ENCODE measurements around the gene NAALADL1. TPM values are rescaled to one million over a fixed set of nuclear protein-coding genes. Genes with fewer than 3 reads are reported as not detected.

The NAALADL1 gene
- total RNA-seq, 4 donors from 2014 or later, result 5.6 to 21.5 (median 6.8) TPM

DNA sequence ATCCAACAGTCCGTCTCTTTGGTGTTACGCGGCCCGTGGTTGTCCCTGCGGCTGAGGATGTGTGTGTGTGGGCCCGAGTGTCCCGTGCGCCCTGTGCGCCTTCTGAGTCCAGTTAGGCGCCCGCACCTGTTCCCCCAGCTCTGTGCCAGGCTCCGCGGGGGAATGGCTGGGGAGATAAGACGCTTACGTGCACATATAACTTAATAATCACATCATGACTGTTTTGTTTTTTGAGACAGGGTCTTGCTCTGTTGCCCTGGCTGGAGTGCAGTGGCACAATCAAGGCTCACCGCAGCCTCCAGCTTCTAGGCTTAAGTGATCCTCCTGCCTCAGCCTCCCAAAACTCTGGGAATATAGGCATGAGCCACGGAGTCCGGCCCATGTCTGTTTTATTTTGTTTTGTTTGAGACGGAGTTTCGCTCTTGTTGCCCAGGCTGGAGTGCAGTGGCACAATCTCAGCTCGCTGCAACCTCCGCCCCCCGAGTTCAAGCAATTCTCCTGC is 43.6 kb downstream of the NAALADL1 start:
- TF ChIP-seq POLR2A (IDR thresholded peaks at IDR 0.05), result no peak
- TF ChIP-seq, protein P1, sequence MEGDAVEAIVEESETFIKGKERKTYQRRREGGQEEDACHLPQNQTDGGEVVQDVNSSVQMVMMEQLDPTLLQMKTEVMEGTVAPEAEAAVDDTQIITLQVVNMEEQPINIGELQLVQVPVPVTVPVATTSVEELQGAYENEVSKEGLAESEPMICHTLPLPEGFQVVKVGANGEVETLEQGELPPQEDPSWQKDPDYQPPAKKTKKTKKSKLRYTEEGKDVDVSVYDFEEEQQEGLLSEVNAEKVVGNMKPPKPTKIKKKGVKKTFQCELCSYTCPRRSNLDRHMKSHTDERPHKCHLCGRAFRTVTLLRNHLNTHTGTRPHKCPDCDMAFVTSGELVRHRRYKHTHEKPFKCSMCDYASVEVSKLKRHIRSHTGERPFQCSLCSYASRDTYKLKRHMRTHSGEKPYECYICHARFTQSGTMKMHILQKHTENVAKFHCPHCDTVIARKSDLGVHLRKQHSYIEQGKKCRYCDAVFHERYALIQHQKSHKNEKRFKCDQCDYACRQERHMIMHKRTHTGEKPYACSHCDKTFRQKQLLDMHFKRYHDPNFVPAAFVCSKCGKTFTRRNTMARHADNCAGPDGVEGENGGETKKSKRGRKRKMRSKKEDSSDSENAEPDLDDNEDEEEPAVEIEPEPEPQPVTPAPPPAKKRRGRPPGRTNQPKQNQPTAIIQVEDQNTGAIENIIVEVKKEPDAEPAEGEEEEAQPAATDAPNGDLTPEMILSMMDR (IDR thresholded peaks at IDR 0.05), result no peak
- H3K27ac ChIP-seq, result peak overlapping the region; percentile 94 to 99 (median 95)
- no peaks in the 10 kb centered on the region for H3K27me3 ChIP-seq
- intact Hi-C loops (cut with DNase I), result loop anchor here (2.0 to 10.0 kb wide), 3 partner anchors 70 to 102 kb away; partner anchors contain the start of genes CDCA5, TM7SF2, ZFPL1 and ZNHIT2
- peaks cover under 1 to 8% of the 10 kb centered on the region in 2 donors for H3K36me3 ChIP-seq
- H3K4me1 ChIP-seq, result peaks cover 11 to 13% of the 10 kb centered on the region in 2 donors
- DNase-seq, result no peak
- peak overlapping the region; percentile 78 to 89 (median 87) for H3K4me3 ChIP-seq (replicated peaks in 1 of 3)
- 38 to 72% methylated on average over 10 to 21 of the region's 23 CpGs for WGBS, 2 donors
- H3K9me3 ChIP-seq, result no peaks in the 10 kb centered on the region

DNA sequence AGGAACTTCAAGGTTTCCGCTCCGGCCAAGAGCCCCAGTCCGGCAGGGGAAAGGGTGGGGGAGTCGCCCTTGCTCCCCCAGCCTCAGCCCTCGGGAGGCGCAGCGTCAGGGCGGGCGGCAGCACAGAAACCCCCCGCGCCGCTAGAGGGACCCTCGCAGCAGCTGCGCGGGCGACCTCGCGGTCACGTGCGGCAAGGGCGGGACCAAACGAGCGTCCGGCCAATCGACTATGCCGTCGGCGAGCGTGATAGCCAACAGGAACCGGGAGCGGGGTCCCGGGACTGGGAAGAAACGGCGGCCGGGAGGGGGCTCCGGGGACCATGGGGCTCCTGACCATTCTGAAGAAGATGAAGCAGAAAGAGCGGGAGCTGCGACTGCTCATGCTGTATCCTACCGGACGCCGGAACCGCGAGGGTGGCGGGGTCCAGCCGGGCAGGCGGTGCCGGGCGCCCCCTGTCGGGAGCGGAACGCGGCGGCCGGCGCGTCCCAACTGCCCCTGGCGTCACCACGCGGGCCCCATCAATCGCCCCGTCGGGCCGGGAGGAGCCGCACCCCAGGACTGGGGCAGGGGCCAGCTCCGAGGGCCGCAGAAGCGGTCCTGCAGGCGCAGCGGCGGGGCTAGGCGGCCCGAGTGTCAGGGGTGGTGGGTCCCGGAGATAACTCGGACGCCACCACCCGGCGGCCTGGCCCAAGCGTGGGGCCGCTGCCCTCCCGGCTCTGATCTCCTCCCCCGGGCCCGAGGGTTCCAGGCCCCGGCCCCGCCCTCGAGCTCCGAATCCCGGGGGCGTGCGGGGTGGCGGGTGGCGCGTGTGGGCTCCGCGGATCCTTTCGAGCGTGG is 44.2 kb downstream of the NAALADL1 start, which contains the start of gene ARL2:
Gene ARL2, plus strand, starts transcription at position 273 of the 838 bp plus-strand sequence. Its CDS starts 48 bp downstream, at position 321.
- H3K27me3 ChIP-seq, result no peaks in the 10 kb centered on the region
- TF ChIP-seq, protein P1 (IDR thresholded peaks at IDR 0.05), result peak; percentile 28 to 92 (median 79)
- no peak for TF ChIP-seq POLR2A (IDR thresholded peaks at IDR 0.05)
- H3K27ac ChIP-seq, result peak within 1 kb of the TSS; percentile 94 to 99 (median 95)
- peaks cover 11 to 13% of the 10 kb centered on the region in 2 donors for H3K4me1 ChIP-seq
- intact Hi-C loops (cut with DNase I), result loop anchor here (2.0 to 10.0 kb wide), 2 partner anchors 71 to 101 kb away; partner anchors contain the start of genes CDCA5, TM7SF2, ZFPL1 and ZNHIT2
- DNase-seq, result peak; percentile 86 to 90
- WGBS, 2 donors, result 0% methylated on average over 14 of the region's 96 CpGs; no CpG with 5 or more reads in 1 of the 2 donors
- H3K36me3 ChIP-seq, result peaks cover 0 to 8% of the 10 kb centered on the region in 2 donors
- H3K9me3 ChIP-seq, result no peaks in the 10 kb centered on the region
- peak within 1 kb of the TSS; percentile 78 to 89 (median 87) for H3K4me3 ChIP-seq (replicated peaks in 1 of 3)

GRCh38 chr11:65013130-65013887 is 45.0 kb downstream of the NAALADL1 start:
- Histone ChIP-seq H3K4me1 (peaks cover 11 to 13% of the 10 kb centered on the region in 2 donors), H3K4me3 (replicated peaks in 1 of 3) (peak overlapping the region; percentile 78 to 89 (median 87)), H3K27me3 (no peaks in the 10 kb centered on the region), H3K9me3 (no peaks in the 10 kb centered on the region), H3K27ac (peak overlapping the region; percentile 94 to 99 (median 95)), H3K36me3 (peaks cover 0 to 2% of the 10 kb centered on the region in 2 donors)
- intact Hi-C loops (cut with DNase I), result loop anchor here (10.0 kb wide), 1 partner anchor 101 kb away; the partner anchor contains the start of genes TM7SF2 and ZNHIT2
- WGBS, 2 donors, result 19 to 36% methylated on average over 5 to 13 of the region's 22 CpGs
- DNase-seq, result peak; percentile 87 to 89
- TF ChIP-seq, protein P1 (IDR thresholded peaks at IDR 0.05), result peak; percentile 50 to 82 (median 68)
- peak in 1 of 2 donors; percentile 59 for TF ChIP-seq POLR2A (IDR thresholded peaks at IDR 0.05)

DNA sequence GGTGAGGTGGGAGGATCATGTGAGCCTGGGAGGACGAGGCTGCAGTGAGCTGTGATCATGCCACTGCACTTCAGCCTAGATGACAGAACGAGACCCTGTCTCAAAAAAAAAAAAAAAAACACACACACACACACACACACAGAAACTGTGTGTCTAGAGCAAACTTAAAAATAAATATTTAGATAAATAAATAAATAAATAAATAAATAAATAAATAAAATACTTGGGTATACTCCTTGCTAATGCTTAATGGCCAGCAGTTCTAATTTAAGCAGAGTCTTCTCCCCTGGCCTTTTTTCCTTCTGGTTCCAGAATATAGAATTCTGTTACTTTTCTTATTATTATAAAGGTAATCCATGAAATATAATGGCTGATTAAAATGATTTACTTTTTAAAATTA is 49.5 kb downstream of the NAALADL1 start:
- peaks cover 4 to 5% of the 10 kb centered on the region in 2 donors for H3K4me1 ChIP-seq
- H3K36me3 ChIP-seq, result no peaks in the 10 kb centered on the region
- intact Hi-C loops (cut with DNase I), result no loop called here
- 83 to 90% methylated on average over 2 of the region's 2 CpGs for WGBS, 2 donors
- no peak for TF ChIP-seq POLR2A (IDR thresholded peaks at IDR 0.05)
- TF ChIP-seq, protein P1 (IDR thresholded peaks at IDR 0.05), result no peak
- H3K27me3 ChIP-seq, result no peaks in the 10 kb centered on the region
- H3K27ac ChIP-seq, result no peak overlapping the region
- H3K9me3 ChIP-seq, result no peaks in the 10 kb centered on the region
- DNase-seq, result no peak
- H3K4me3 ChIP-seq (replicated peaks in 1 of 3), result no peak overlapping the region
